Mucosa of gallbladder (tissue), 1 donor: ENCODE measurements around the gene FES. TPM values are rescaled to one million over a fixed set of nuclear protein-coding genes. Genes with fewer than 3 reads are reported as not detected.
"Not testable (repeated sequence)": the region's sequence is repeated elsewhere in the genome, so short reads cannot be mapped to it uniquely, and the experiment has no call there.

ENCODE experiments used
- DNase-seq: peaks from one replicate; pipeline ENCODE4 v3.0.0-alpha.2; 2020; ENCODE audit warnings: low spot score
- total RNA-seq: library from RNA; stranded (reverse); gene quantifications from one replicate; pipeline ENCODE4 v1.2.1, GENCODE V29; 2021
- donor health status: DM: no; HTN: no; CAD: no.

FES gene
- total RNA-seq, 1 donor from 2014 or later = 26.2 TPM

- no peak for DNase-seq
These were observed 25.7 kb downstream of the FES start for GRCh38 chr15:90909976-90910375.

- DNase-seq = no peak
These were observed 26.4 kb downstream of the FES start for GRCh38 chr15:90910441-90911301.

- no peak for DNase-seq
These were observed 27.0 kb downstream of the FES start for GRCh38 chr15:90911302-90911623.

- DNase-seq = no peak
These were observed 27.8 kb downstream of the FES start for GRCh38 chr15:90911906-90912769.

GRCh38 chr15:90912770-90913075, 28.4 kb downstream of the FES start:
- no peak for DNase-seq

- DNase-seq = no peak
These were observed 29.2 kb downstream of the FES start for GRCh38 chr15:90913398-90913944.

GRCh38 chr15:90914305-90915080, 30.2 kb downstream of the FES start:
- DNase-seq = no peak

GRCh38 chr15:90915216-90915807, 31.0 kb downstream of the FES start:
- DNase-seq = no peak

- peak; percentile 45 for DNase-seq
These were observed 31.6 kb downstream of the FES start for GRCh38 chr15:90915808-90916440.

- no peak for DNase-seq
These were observed 32.2 kb downstream of the FES start for GRCh38 chr15:90916461-90916860.

GRCh38 chr15:90917569-90917968, 33.3 kb downstream of the FES start:
- no peak for DNase-seq

- no peak for DNase-seq
These were observed 33.9 kb downstream of the FES start for GRCh38 chr15:90918034-90918788.

GRCh38 chr15:90918835-90919234, 34.5 kb downstream of the FES start:
- no peak for DNase-seq

- DNase-seq = no peak
These were observed 37.6 kb downstream of the FES start for GRCh38 chr15:90921887-90922286.

- not testable (repeated sequence) for DNase-seq
These were observed 38.5 kb downstream of the FES start for GRCh38 chr15:90922712-90923322.

GRCh38 chr15:90924375-90924774, 40.1 kb downstream of the FES start:
- no peak for DNase-seq

GRCh38 chr15:90926766-90927165, 42.5 kb downstream of the FES start:
- not testable (repeated sequence) for DNase-seq

GRCh38 chr15:90928106-90928505, 43.8 kb downstream of the FES start:
- not testable (repeated sequence) for DNase-seq

- DNase-seq = no peak
These were observed 45.1 kb downstream of the FES start for GRCh38 chr15:90929246-90930019.
